ENCODE results near the gene BPTF. TPM values are rescaled to one million over a fixed set of nuclear protein-coding genes. Genes with fewer than 3 reads are reported as not detected.
"Not testable (repeated sequence)": the region's sequence is repeated elsewhere in the genome, so short reads cannot be mapped to it uniquely, and the experiment has no call there.

Gene BPTF
- total RNA-seq, 2 donors from 2014 or later = 59.1 to 101 TPM

GRCh38 chr17:67825627-67826601, 611 bp downstream of the BPTF start:
- ATAC-seq = peak; percentile 33 to 46

GRCh38 chr17:67829331-67829730, 4.0 kb downstream of the BPTF start:
- Mint-ChIP-seq H3K36me3 (peaks cover 13 to 23% of the 10 kb centered on the region in 2 donors), H3K27ac (peak overlapping the region; percentile 62 to 72), H3K9me3 (no peaks in the 10 kb centered on the region)
- peak in 1 of 2 donors; percentile 20 for DNase-seq (ENCODE audit: low spot score in 2 of 2)
- ATAC-seq = peak; percentile 24 to 45

More at GRCh38 chr17:67825627-67826601, 611 bp downstream of the BPTF start:
- Mint-ChIP-seq H3K36me3 (peaks cover 13 to 18% of the 10 kb centered on the region in 2 donors), H3K27ac (peak overlapping the region; percentile 89 to 98)
- peak; percentile 50 to 64 for DNase-seq (ENCODE audit: low spot score in 2 of 2)
- not testable (repeated sequence) for H3K9me3 Mint-ChIP-seq

- no peak for ATAC-seq
- no peak overlapping the region for H3K27ac Mint-ChIP-seq
- peaks cover 13 to 23% of the 10 kb centered on the region in 2 donors for H3K36me3 Mint-ChIP-seq
- no peaks in the 10 kb centered on the region for H3K9me3 Mint-ChIP-seq
- no peak for DNase-seq (ENCODE audit: low spot score in 2 of 2)
Measured at GRCh38 chr17:67830440-67830839, 5.1 kb downstream of the BPTF start.

GRCh38 chr17:67831268-67831667, 6.0 kb downstream of the BPTF start:
- DNase-seq (ENCODE audit: low spot score in 2 of 2) (no peak), ATAC-seq (no peak)
- no peaks in the 10 kb centered on the region for H3K9me3 Mint-ChIP-seq
- H3K27ac Mint-ChIP-seq = no peak overlapping the region
- peaks cover 8 to 20% of the 10 kb centered on the region in 2 donors for H3K36me3 Mint-ChIP-seq

GRCh38 chr17:67833134-67833533, 7.8 kb downstream of the BPTF start:
- Mint-ChIP-seq H3K27ac (no peak overlapping the region), H3K36me3 (peaks cover 0 to 8% of the 10 kb centered on the region in 2 donors), H3K9me3 (no peaks in the 10 kb centered on the region)
- DNase-seq (ENCODE audit: low spot score in 2 of 2) (no peak), ATAC-seq (no peak)

- Mint-ChIP-seq H3K9me3 (no peaks in the 10 kb centered on the region), H3K36me3 (peaks cover 0 to 8% of the 10 kb centered on the region in 2 donors), H3K27ac (peak overlapping the region in 1 of 2 donors; percentile 67)
- DNase-seq (ENCODE audit: low spot score in 2 of 2) (no peak), ATAC-seq (no peak)
Measured at GRCh38 chr17:67833946-67834631, 8.8 kb downstream of the BPTF start.

- ATAC-seq = peak in 1 of 2 donors; percentile 36
- H3K9me3 Mint-ChIP-seq = no peaks in the 10 kb centered on the region
- no peak overlapping the region for H3K27ac Mint-ChIP-seq
- no peak for DNase-seq (ENCODE audit: low spot score in 2 of 2)
- peaks cover 0 to 8% of the 10 kb centered on the region in 2 donors for H3K36me3 Mint-ChIP-seq
Measured at GRCh38 chr17:67834634-67835033, 9.3 kb downstream of the BPTF start.

- H3K9me3 Mint-ChIP-seq = no peaks in the 10 kb centered on the region
- ATAC-seq (peak; percentile 90 to 96), DNase-seq (ENCODE audit: low spot score in 2 of 2) (no peak)
- H3K27ac Mint-ChIP-seq = peak overlapping the region; percentile 15 to 70
- peaks cover 0 to under 1% of the 10 kb centered on the region in 2 donors for H3K36me3 Mint-ChIP-seq
Measured at GRCh38 chr17:67836205-67836987, 11.1 kb downstream of the BPTF start.

GRCh38 chr17:67837965-67838364, 12.7 kb downstream of the BPTF start:
- no peak for DNase-seq (ENCODE audit: low spot score in 2 of 2)
- Mint-ChIP-seq H3K27ac (no peak overlapping the region), H3K36me3 (no peaks in the 10 kb centered on the region), H3K9me3 (no peaks in the 10 kb centered on the region)
- no peak for ATAC-seq

GRCh38 chr17:67838538-67838937, 13.2 kb downstream of the BPTF start:
- H3K36me3 Mint-ChIP-seq = no peaks in the 10 kb centered on the region
- H3K27ac Mint-ChIP-seq = no peak overlapping the region
- no peak for DNase-seq (ENCODE audit: low spot score in 2 of 2)
- ATAC-seq = no peak
- no peaks in the 10 kb centered on the region for H3K9me3 Mint-ChIP-seq

GRCh38 chr17:67841992-67842391, 16.7 kb downstream of the BPTF start:
- no peak for DNase-seq (ENCODE audit: low spot score in 2 of 2)
- no peak overlapping the region for H3K27ac Mint-ChIP-seq
- H3K36me3 Mint-ChIP-seq = no peaks in the 10 kb centered on the region

GRCh38 chr17:67842648-67843047, 17.3 kb downstream of the BPTF start:
- Mint-ChIP-seq H3K9me3 (no peaks in the 10 kb centered on the region), H3K36me3 (no peaks in the 10 kb centered on the region), H3K27ac (no peak overlapping the region)
- DNase-seq (ENCODE audit: low spot score in 2 of 2) (no peak), ATAC-seq (no peak)

More at GRCh38 chr17:67841992-67842391, 16.7 kb downstream of the BPTF start:
- no peaks in the 10 kb centered on the region for H3K9me3 Mint-ChIP-seq
- ATAC-seq = no peak

GRCh38 chr17:67845374-67845773, 20.1 kb downstream of the BPTF start:
- ATAC-seq = no peak
- DNase-seq (ENCODE audit: low spot score in 2 of 2) = no peak
- H3K27ac Mint-ChIP-seq = no peak overlapping the region
- no peaks in the 10 kb centered on the region for H3K9me3 Mint-ChIP-seq
- peaks cover 0 to 11% of the 10 kb centered on the region in 2 donors for H3K36me3 Mint-ChIP-seq

GRCh38 chr17:67848189-67848588, 22.9 kb downstream of the BPTF start:
- ATAC-seq; DNase-seq (ENCODE audit: low spot score in 2 of 2): not testable (repeated sequence)

GRCh38 chr17:67848846-67849245, 23.5 kb downstream of the BPTF start:
- not testable (repeated sequence) for DNase-seq (ENCODE audit: low spot score in 2 of 2); ATAC-seq; H3K27ac Mint-ChIP-seq

More at GRCh38 chr17:67848189-67848588, 22.9 kb downstream of the BPTF start:
- not testable (repeated sequence) for H3K9me3 Mint-ChIP-seq, H3K27ac Mint-ChIP-seq
- H3K36me3 Mint-ChIP-seq = peaks cover 0 to 15% of the 10 kb centered on the region in 2 donors

GRCh38 chr17:67850991-67851631, 25.8 kb downstream of the BPTF start:
- no peak for ATAC-seq
- DNase-seq (ENCODE audit: low spot score in 2 of 2) = no peak
- Mint-ChIP-seq H3K27ac (no peak overlapping the region), H3K36me3 (peaks cover 11 to 34% of the 10 kb centered on the region in 2 donors), H3K9me3 (no peaks in the 10 kb centered on the region)

More at GRCh38 chr17:67848846-67849245, 23.5 kb downstream of the BPTF start:
- H3K9me3 Mint-ChIP-seq = not testable (repeated sequence)
- peaks cover under 1 to 16% of the 10 kb centered on the region in 2 donors for H3K36me3 Mint-ChIP-seq

Measured in activated naive CD4-positive, alpha-beta T cell treated with anti-CD3 and anti-CD28 coated beads, Interleukin-2, amount 50 U/mL, for 72 hours (primary cell).